H1 (cell line): ENCODE data around the gene KLHDC8A.

Source experiments
- ASH2L ChIP-seq: fragments of 200-600, 300-600 bp; sonication (generic); IDR thresholded peaks from one replicate; pipeline ENCODE4 v1.7.1; 2017; ENCODE audit warnings: low read length
- CTBP2 ChIP-seq: IDR thresholded peaks from 2 replicates; pipeline ENCODE4 v1.7.0; 2011; ENCODE audit warnings: borderline replicate concordance, mild to moderate bottlenecking, moderate library complexity, mixed read lengths, low read length; ENCODE audit not compliant: insufficient read depth, insufficient read length
- CTCF ChIP-seq, 3 experiments: IDR thresholded peaks; 1 replicate in 2 of 3; 2 replicates in 1 of 3; pipeline versions ENCODE4 v1.5.1 to v1.6.1; 2011; ENCODE audit warnings: low read length in 3 of 3, mild to moderate bottlenecking in 3 of 3, inconsistent platforms in 2 of 3, low read depth in 1 of 3, moderate library complexity in 1 of 3; ENCODE audit not compliant: insufficient read depth in 1 of 3; ENCODE audit errors: control extremely low read depth in 1 of 3
- EZH2 ChIP-seq: fragments of 200-600 bp; sonication (generic); IDR thresholded peaks from 2 replicates; pipeline ENCODE4 v1.7.1; 2012; ENCODE audit warnings: low read depth, mild to moderate bottlenecking, moderate library complexity, low read length, inconsistent platforms; ENCODE audit not compliant: severe bottlenecking
- TAF1 ChIP-seq: IDR thresholded peaks from 2 replicates; pipeline ENCODE4 v1.6.1; 2011; ENCODE audit warnings: mild to moderate bottlenecking, low read depth, low read length

GRCh38 chr1:205306929-205307566 is 49.7 kb downstream of the KLHDC8A start:
- TF ChIP-seq CTBP2: no peak
- TF ChIP-seq ASH2L: no peak
- no peak for TF ChIP-seq TAF1
- TF ChIP-seq CTCF (IDR thresholded peaks at IDR 0.05; ENCODE audit: control extremely low read depth in 1 of 3, insufficient read depth in 1 of 3, low read depth in 1 of 3, low read length in 3 of 3): no peak
- no peak for TF ChIP-seq EZH2
